Epithelial cell of proximal tubule (primary cell): ENCODE measurements around the gene ZNF83. TPM values are rescaled to one million over a fixed set of nuclear protein-coding genes. Genes with fewer than 3 reads are reported as not detected.
"Not testable (repeated sequence)": the region's sequence is repeated elsewhere in the genome, so short reads cannot be mapped to it uniquely, and the experiment has no call there.

Experiments used
- DNase-seq: peaks from one replicate; pipeline ENCODE4 v3.0.0-alpha.2; 2011; ENCODE audit warnings: low read depth
- H3K4me3 ChIP-seq: 2 replicates; pipeline ENCODE4 v1.5.1; 2011; ENCODE audit warnings: low read depth, mild to moderate bottlenecking, low read length
- total RNA-seq: library from RNA; depleted of rRNA; stranded (reverse); fragments of >200 nt; gene quantifications from 2 replicates; pipeline ENCODE4 v1.2.3, GENCODE V29; 2015
- TF ChIP-seq, protein P1 (sequence below): conservative IDR thresholded peaks from 2 replicates; pipeline ENCODE4 v1.5.1; 2012; ENCODE audit warnings: low read depth, mild to moderate bottlenecking, low read length

The ZNF83 gene
- total RNA-seq, 1 donor from 2014 or later = 46.5 TPM

DNA sequence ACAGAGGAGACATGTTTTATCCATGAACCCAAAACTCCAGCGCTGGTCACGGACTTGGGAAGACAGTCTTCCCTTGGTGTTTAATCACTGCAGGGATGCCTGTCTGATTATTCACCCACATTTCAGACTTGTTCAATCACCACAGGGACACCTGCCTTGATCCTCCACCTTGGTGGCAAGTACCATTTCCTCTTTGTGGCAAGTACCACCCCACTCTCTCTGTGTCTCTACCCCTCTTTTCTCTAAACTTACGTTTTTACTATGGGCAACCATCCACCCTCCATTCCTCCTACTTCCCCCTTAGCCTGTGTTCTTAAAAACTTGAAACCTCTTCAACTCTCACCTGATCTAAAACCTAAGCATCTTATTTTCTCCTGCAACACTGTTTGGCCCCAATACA, 16.8 kb downstream of the ZNF83 start:
- TF ChIP-seq, protein P1, sequence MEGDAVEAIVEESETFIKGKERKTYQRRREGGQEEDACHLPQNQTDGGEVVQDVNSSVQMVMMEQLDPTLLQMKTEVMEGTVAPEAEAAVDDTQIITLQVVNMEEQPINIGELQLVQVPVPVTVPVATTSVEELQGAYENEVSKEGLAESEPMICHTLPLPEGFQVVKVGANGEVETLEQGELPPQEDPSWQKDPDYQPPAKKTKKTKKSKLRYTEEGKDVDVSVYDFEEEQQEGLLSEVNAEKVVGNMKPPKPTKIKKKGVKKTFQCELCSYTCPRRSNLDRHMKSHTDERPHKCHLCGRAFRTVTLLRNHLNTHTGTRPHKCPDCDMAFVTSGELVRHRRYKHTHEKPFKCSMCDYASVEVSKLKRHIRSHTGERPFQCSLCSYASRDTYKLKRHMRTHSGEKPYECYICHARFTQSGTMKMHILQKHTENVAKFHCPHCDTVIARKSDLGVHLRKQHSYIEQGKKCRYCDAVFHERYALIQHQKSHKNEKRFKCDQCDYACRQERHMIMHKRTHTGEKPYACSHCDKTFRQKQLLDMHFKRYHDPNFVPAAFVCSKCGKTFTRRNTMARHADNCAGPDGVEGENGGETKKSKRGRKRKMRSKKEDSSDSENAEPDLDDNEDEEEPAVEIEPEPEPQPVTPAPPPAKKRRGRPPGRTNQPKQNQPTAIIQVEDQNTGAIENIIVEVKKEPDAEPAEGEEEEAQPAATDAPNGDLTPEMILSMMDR = no peak

DNA sequence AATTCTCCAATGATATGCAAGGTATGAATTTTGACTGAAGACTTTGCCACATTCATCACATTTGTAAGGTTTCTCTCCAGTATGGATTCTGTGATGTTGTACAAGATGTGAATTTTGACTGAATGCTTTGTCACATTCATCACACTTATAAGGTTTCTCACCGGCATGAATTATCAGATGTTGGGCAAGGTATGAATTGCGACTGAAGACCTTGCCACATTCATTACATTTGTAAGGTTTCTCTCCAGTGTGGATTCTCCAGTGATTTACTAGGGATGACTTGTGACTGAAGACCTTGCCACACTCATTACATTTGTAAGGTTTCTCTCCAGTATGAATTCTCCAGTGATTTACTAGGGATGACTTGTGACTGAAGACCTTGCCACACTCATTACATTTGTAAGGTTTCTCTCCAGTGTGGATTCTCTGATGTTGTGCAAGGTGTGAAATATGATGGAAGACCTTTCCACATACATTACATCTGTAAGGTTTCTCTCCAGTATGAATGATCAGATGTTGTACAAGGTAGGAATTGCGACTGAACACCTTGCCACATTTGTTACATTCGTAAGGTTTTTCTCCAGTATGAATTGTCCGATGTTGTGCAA, 24.8 kb downstream of the ZNF83 start:
- H3K4me3 ChIP-seq = no peak overlapping the region
- no peak for DNase-seq
- TF ChIP-seq, protein P1 = no peak

More for the DNA sequence above, 16.8 kb downstream of the ZNF83 start:
- no peak for DNase-seq
- H3K4me3 ChIP-seq = no peak overlapping the region

DNA sequence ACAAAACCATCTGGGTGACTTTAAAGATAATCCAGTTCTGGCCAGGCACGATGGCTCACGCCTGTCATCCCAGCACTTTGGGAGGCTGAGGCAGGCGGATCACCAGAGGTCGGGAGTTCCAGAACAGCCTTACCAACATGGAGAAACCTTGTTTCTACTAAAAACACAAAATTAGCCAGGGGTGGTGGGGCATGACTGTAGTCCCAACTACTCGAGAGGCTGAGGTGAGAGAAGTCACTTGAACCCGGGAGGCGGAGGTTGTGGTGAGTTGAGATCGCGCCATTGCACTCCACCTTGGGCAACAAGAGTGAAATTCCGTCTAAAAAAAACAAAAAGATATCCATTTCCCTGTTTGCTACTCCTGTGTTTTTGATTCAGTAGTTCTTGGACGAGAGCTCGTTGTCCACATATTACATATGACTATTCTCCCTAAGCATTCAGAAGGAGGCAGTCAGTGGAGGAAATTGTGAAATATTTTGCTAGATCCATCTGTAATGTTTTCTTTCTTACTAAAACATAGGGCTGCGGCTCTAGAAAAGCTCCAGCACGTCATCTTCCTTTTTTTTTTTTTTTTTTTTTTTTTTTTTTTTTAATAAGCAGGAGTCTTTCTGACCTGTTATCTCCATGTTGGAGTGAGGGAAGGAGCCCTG, 34.5 kb downstream of the ZNF83 start:
- no peak overlapping the region for H3K4me3 ChIP-seq
- no peak for DNase-seq
- TF ChIP-seq, protein P1 = no peak

DNA sequence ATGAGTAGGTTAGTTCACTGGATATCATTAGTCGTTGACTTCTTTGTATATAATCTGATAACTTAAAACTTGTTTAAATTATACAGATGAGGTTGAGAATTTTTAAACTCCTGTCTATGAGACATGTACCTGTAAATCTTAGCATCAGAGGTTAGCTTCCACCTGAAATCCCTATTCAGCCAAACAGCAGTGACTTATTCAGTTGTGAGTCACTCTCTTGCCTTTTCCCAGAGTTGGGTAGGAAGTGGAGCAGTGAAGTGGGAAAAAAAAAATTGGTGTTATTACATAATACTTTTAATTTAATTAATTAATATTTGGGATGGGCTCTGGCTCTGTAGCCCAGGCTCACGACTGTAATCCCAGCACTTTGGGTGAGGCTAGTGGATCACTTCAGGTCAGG, 35.2 kb downstream of the ZNF83 start:
- DNase-seq = no peak
- TF ChIP-seq, protein P1 = no peak
- H3K4me3 ChIP-seq = no peak overlapping the region

DNA sequence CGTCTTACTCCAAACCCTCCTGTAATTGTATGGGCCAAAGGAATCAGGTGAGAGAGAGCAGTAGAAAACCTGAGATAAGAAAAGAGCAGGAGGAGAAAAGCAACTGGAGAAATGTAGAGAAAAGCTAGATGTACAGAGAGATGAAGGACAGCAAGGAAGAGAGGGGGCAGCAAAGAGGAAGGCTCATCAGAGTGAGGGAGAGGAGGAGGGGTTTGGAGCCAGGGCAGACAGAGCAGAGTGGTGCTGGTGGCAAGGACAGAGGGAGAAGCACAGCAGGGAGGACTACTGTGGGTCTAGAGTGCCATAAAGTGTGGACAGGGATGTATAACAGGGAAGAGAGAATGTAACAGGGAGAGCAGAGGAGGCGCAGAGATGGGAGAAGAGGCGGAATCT, 36.2 kb downstream of the ZNF83 start:
- TF ChIP-seq, protein P1 = peak; percentile 43
- H3K4me3 ChIP-seq = peak overlapping the region; percentile 56

DNA sequence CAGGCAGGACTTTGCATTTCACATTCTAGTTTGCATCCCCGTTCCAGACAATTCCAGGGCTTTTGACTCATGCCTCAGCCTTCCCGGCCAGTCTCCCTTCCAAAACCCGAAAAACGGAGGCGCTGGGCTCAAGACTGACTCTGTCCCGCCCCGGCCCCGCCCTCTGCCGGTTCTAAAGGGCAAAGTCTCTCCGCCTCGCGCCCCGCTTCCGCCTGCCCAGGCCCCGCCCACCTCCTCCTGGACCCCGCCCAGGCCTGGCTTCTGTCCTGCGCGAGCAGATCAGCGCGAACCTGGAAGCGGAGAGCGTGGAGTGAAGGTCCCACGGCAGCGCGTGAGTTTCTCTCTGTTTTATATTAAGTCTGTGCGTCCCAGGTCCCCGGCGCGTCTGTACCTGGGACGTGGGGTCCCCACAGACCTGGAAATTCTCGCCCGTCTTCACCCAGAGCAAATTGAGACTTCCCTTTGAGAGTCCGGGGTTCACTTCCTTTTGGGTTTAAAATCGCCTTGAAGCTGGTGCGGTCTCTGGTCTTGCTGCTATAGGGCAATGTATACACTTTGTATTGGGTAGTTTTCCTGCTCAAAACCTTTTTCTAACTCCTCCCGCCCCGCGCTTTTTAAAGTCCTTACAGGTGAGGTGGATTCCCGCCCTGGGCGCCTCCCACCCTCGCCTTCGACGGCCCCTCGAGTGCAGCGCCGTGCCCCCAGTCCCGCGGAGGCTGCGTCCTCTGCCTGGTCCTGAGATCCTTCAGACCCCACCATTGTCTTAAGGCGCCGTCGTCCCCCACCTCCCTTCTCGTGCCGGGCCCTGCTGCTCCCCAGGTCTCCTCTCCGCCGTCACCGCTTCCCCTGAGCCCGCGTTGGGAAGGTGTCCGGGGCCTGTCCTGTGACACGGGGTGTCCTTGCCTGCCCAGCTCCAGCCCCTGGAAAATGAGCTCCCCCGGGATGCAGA, 36.9 kb downstream of the ZNF83 start:
- peak; percentile 33 for DNase-seq
- TF ChIP-seq, protein P1 = no peak
- peak overlapping the region; percentile 56 for H3K4me3 ChIP-seq

More for the DNA sequence above, 36.2 kb downstream of the ZNF83 start:
- not testable (repeated sequence) for DNase-seq
